GM21390 (cell line): Measurements from ENCODE around the gene C5AR1.
"Not testable (repeated sequence)": the region's sequence is repeated elsewhere in the genome, so short reads cannot be mapped to it uniquely, and the experiment has no call there.

Experiments
- ATAC-seq: cut with Tn5 transposase; IDR thresholded peaks from one replicate; pipeline ENCODE4 v1.9.1; 2021; ENCODE audit not compliant: unreplicated experiment

The C5AR1 gene

GRCh38 chr19:47362321-47362720 lies 52.7 kb downstream of the C5AR1 start:
- ATAC-seq, result no peak

GRCh38 chr19:47363758-47364531 lies 54.3 kb downstream of the C5AR1 start:
- no peak for ATAC-seq

- ATAC-seq, result not testable (repeated sequence)
Observed at GRCh38 chr19:47365455-47365854, 55.8 kb downstream of the C5AR1 start.

GRCh38 chr19:47370045-47370611 lies 60.5 kb downstream of the C5AR1 start:
- ATAC-seq, result no peak

- no peak for ATAC-seq
Observed at GRCh38 chr19:47371261-47371660, 61.6 kb downstream of the C5AR1 start.
